GM12872 (cell line): Measurements from ENCODE around the gene GALK2.

Experiments used
- TF ChIP-seq, protein P1 (sequence below): IDR thresholded peaks from 3 replicates; pipeline ENCODE4 v1.5.1; 2011; ENCODE audit warnings: low read depth, mild to moderate bottlenecking, low read length, moderate library complexity; ENCODE audit not compliant: insufficient read depth

The GALK2 gene

DNA sequence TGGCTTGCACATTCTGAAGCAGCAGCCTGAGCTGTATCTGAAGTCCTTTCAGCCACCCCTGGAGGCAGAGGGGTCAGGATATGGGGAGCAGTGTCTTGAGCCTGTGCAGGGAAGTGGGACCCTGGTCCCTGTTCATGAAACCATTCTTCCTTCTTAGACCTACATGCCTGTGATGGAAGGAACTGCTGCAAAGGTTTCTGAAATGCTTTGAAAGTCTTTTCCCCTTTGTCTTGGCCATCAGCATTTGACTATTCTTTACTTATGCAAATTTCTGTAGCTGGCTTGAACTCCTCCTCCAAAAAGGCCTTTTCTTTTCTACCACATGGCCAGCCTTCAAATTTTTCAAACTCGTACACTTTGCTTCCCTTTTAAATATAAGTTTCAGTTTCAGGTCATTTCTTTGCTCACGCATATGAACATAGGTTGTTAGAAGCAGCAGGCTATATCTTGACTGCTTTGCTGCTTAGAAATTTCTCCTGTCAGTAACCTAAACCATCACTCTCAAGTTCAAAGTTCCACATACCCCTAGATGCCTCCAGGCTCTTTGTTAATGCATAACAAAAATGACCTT is 62.3 kb downstream of the GALK2 start:
- TF ChIP-seq, protein P1, sequence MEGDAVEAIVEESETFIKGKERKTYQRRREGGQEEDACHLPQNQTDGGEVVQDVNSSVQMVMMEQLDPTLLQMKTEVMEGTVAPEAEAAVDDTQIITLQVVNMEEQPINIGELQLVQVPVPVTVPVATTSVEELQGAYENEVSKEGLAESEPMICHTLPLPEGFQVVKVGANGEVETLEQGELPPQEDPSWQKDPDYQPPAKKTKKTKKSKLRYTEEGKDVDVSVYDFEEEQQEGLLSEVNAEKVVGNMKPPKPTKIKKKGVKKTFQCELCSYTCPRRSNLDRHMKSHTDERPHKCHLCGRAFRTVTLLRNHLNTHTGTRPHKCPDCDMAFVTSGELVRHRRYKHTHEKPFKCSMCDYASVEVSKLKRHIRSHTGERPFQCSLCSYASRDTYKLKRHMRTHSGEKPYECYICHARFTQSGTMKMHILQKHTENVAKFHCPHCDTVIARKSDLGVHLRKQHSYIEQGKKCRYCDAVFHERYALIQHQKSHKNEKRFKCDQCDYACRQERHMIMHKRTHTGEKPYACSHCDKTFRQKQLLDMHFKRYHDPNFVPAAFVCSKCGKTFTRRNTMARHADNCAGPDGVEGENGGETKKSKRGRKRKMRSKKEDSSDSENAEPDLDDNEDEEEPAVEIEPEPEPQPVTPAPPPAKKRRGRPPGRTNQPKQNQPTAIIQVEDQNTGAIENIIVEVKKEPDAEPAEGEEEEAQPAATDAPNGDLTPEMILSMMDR, result no peak

DNA sequence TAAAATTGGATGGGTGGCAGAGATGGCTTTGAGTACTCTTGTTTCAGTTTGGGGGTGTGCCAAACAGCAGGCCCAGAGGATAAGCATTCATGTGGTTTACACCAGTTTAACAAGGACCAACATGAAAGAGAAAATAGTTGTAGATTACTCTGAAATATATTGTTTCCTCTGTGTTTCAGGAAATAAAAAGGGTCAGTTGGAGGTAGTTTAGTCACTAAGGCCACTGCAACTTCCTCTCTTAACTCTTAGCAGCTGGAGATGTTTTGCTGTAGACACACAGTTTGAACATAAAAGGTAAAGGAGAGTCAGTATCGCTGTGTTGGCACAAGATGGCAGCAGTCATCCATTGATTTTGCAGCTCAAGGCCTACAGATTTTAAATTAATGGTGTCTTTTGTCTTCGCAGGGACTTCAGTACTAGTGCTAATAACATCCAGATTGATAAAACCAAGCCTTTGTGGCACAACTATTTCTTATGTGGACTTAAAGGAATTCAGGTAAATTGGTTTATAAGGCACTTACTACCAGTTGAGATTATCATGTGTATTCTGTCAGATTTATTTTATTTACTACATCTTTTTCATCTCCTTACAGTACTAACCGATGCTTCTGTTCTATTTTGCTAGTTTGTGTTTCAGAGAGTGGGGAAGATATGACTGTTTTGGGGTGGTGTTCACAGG is 65.5 kb downstream of the GALK2 start:
- TF ChIP-seq, protein P1, result peak; percentile 72

DNA sequence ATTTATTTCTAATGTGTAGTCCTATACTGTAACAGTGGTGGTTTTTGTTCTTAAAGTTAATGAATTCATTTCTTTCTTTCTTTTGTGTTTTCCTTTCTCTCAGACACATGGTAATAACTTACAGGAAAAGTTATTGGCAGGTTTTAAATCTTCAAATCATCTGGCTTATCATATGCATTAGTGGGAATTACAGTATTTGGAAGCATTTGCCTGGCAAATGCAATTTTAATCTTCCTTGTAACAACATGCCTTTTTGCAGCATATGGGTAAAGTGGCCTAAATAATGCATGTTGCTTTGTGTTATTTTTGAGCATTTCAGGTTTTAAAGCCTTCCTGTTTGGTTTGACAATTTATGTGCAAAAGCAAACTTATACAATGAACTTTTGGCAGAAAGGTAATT is 66.8 kb downstream of the GALK2 start:
- TF ChIP-seq, protein P1, result no peak

DNA sequence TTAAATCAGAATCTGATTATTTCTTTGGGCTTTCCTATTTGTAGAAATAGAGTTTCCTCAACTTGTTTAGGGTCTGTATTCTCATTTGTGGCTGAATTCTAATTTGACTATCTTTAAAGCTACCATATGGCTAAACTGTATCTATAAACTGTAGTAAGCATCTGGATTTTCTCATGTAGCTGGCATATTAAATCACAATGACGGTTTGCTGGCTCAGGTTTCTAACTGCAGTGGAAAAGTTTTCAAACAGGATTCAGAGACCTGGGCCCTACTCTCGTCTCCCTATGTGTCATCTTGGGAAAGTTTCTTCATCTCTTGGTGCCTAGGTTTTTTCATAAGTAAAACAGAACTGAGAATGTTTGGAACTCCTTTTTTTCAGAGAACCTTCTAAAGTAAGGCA is 68.3 kb downstream of the GALK2 start:
- TF ChIP-seq, protein P1, result no peak

DNA sequence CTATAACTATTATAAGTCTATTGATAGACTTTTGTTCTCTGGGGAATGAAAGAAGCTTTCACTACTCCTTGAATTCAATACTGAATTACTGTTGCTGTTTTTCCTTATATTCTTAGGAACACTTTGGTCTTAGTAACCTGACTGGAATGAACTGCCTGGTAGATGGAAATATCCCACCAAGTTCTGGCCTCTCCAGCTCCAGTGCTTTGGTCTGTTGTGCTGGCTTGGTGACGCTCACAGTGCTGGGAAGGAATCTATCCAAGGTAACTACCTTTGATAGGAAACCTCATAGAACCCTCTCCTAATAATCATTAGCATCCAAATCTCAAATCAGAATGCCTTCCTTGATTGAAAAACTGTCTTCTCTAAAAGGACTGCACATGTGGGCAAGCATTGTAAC is 69.1 kb downstream of the GALK2 start:
- TF ChIP-seq, protein P1, result no peak

DNA sequence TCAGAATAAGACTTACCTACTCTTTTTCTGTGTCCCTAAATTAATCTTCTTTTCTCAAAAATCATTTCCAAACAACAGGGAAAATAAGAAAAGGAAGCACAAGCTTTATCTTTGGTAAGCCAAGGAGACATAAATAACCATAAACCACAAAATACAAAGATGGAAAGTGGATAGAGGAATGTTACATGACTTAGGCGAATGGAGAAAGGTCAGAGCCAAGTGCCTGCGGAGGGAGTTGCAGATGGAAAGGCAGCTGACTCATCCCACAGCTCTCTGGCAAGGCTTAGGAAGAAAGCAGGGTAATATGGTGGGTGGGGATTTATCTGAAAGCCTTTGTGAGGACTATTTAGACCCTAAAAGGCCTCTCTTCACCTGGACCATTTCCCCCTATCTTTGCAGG is 72.8 kb downstream of the GALK2 start:
- TF ChIP-seq, protein P1, result no peak

DNA sequence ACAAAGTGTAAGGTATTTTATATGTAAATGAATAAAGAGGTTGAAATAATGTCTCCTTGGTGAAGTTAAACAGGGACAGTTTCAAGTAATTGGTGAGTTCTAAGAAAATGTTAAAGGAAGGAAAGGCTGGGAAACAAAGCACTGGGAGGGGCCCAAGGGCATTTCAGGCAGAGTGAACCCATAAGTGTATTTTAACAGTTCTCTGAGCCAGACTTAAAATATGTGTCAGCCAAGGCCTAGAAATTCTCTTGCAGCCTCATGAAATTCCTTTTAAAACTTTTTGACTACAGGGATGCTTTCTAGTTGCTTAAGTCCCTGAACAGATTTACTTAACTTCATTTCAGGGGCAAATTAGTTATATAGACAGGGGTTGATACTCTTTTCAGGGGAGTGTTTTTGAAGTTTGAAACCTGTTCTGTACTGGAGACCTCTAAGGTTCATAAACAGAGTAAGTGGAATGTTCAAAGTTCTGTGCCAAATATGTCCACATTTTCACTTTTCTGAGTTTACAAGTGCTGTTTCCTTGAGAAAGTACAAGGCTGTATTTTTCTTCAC is 77.6 kb downstream of the GALK2 start:
- TF ChIP-seq, protein P1, result no peak
